Posterior vena cava (tissue), 2 donors: ENCODE results near the gene MKLN1. TPM values are rescaled to one million over a fixed set of nuclear protein-coding genes. Genes with fewer than 3 reads are reported as not detected.
"Not testable (repeated sequence)": the region's sequence is repeated elsewhere in the genome, so short reads cannot be mapped to it uniquely, and the experiment has no call there.

Experiments
- DNase-seq: peaks from one replicate; pipeline ENCODE4 v3.0.0-alpha.2; 2020; ENCODE audit warnings: low spot score
- intact Hi-C, 2 donors: fragments of 100-400 bp; cut with DNase I; formaldehyde crosslinking; loops; one replicate each; pipeline versions ENCODE4 v1.14.1 to v1.14.2; 2022 to 2023
- total RNA-seq, 2 donors: library from RNA; stranded (reverse); fragmentation: NEBNext Ultra II Directional; extraction: Animal tissue kit (Norgen Biotek cat#: 25700); gene quantifications; one replicate each; pipeline ENCODE4 v1.2.1, GENCODE V29; 2021
- donor health status: DM: yes; HTN: yes; CAD: no.
- donor health status: DM: yes; HTN: yes; CAD: no.

MKLN1 gene
- total RNA-seq, 2 donors from 2014 or later, result 72.5 to 75.6 TPM

GRCh38 chr7:131431756-131432155 is 104.1 kb downstream of the MKLN1 start:
- no peak for DNase-seq
- intact Hi-C loops, result no loop called here

GRCh38 chr7:131436384-131436783 is 108.7 kb downstream of the MKLN1 start:
- no peak for DNase-seq
- intact Hi-C loops, result no loop called here

- intact Hi-C loops, result no loop called here
- no peak for DNase-seq
These were observed 111.3 kb downstream of the MKLN1 start for GRCh38 chr7:131438969-131439368.

- intact Hi-C loops, result no loop called here
- DNase-seq, result no peak
These were observed 115.8 kb downstream of the MKLN1 start for GRCh38 chr7:131443496-131443895.

GRCh38 chr7:131444683-131445082 is 117.0 kb downstream of the MKLN1 start:
- intact Hi-C loops, result no loop called here
- no peak for DNase-seq

- intact Hi-C loops, result no loop called here
These were observed 121.8 kb downstream of the MKLN1 start for GRCh38 chr7:131449373-131449902.

GRCh38 chr7:131454498-131454897 is 126.8 kb downstream of the MKLN1 start:
- intact Hi-C loops, result no loop called here
- no peak for DNase-seq

More at GRCh38 chr7:131449373-131449902, 121.8 kb downstream of the MKLN1 start:
- DNase-seq, result no peak

GRCh38 chr7:131455001-131455400 is 127.3 kb downstream of the MKLN1 start:
- DNase-seq, result no peak
- intact Hi-C loops, result no loop called here

- intact Hi-C loops, result no loop called here
- no peak for DNase-seq
These were observed 127.9 kb downstream of the MKLN1 start for GRCh38 chr7:131455546-131455945.

- intact Hi-C loops, result no loop called here
- no peak for DNase-seq
These were observed 128.7 kb downstream of the MKLN1 start for GRCh38 chr7:131456338-131456737.

GRCh38 chr7:131459256-131459655 is 131.6 kb downstream of the MKLN1 start:
- DNase-seq, result no peak
- intact Hi-C loops, result no loop called here

GRCh38 chr7:131462059-131462458 is 134.4 kb downstream of the MKLN1 start:
- DNase-seq, result no peak
- intact Hi-C loops, result no loop called here

- intact Hi-C loops, DNase-seq: not testable (repeated sequence)
These were observed 135.0 kb downstream of the MKLN1 start for GRCh38 chr7:131462715-131463114.

GRCh38 chr7:131466735-131467365 is 139.2 kb downstream of the MKLN1 start:
- intact Hi-C loops, result no loop called here
- no peak for DNase-seq

- intact Hi-C loops, result no loop called here
- DNase-seq, result no peak
These were observed 140.1 kb downstream of the MKLN1 start for GRCh38 chr7:131467788-131468187.

GRCh38 chr7:131471250-131472004 is 143.8 kb downstream of the MKLN1 start:
- DNase-seq, result no peak
- intact Hi-C loops, result no loop called here

GRCh38 chr7:131476740-131477139 is 149.1 kb downstream of the MKLN1 start:
- DNase-seq, result no peak
- intact Hi-C loops, result no loop called here

GRCh38 chr7:131480384-131481315 is 153.0 kb downstream of the MKLN1 start:
- no peak for DNase-seq
- intact Hi-C loops, result no loop called here

- no peak for DNase-seq
- intact Hi-C loops, result no loop called here
These were observed 155.1 kb downstream of the MKLN1 start for GRCh38 chr7:131482800-131483199.

- intact Hi-C loops, result no loop called here
- DNase-seq, result no peak
These were observed 155.9 kb downstream of the MKLN1 start for GRCh38 chr7:131483586-131483985.
